HL-60/S4 treated with phorbol 12-myristate 13-acetate at 8.2 ng/mL for 4 days and 3 days (cell line): ENCODE measurements around the gene CNTNAP1.

Source experiments
- in situ Hi-C: fragments of 300-500 bp; cut with MboI; formaldehyde crosslinking; loops from 2 replicates; pipeline ENCODE4 v1.15.0; 2022; ENCODE audit warnings: low sequenced_read_pairs

The CNTNAP1 gene

GRCh38 chr17:42670789-42671657 lies 11.3 kb upstream of the CNTNAP1 start:
- in situ Hi-C loops: no loop called here

- in situ Hi-C loops: no loop called here
Observed at GRCh38 chr17:42672038-42672437, 10.3 kb upstream of the CNTNAP1 start.

- in situ Hi-C loops: no loop called here
Observed at GRCh38 chr17:42673266-42673884, 9.0 kb upstream of the CNTNAP1 start.

GRCh38 chr17:42673885-42674754 lies 8.2 kb upstream of the CNTNAP1 start:
- in situ Hi-C loops: no loop called here

GRCh38 chr17:42674755-42675347 lies 7.5 kb upstream of the CNTNAP1 start:
- in situ Hi-C loops: no loop called here

- in situ Hi-C loops: no loop called here
Observed at GRCh38 chr17:42675348-42675964, 6.9 kb upstream of the CNTNAP1 start.

- in situ Hi-C loops: no loop called here
Observed at GRCh38 chr17:42675965-42676423, 6.3 kb upstream of the CNTNAP1 start.

- in situ Hi-C loops: no loop called here
Observed at GRCh38 chr17:42676424-42677011, 5.8 kb upstream of the CNTNAP1 start, which contains the start of gene PLEKHH3. Gene PLEKHH3 (minus strand): TSS chr17:42676994. CDS start chr17:42676563, 431 bp downstream.

- in situ Hi-C loops: no loop called here
Observed at GRCh38 chr17:42677012-42677857, 5.1 kb upstream of the CNTNAP1 start.

- in situ Hi-C loops: no loop called here
Observed at GRCh38 chr17:42677921-42678781, 4.2 kb upstream of the CNTNAP1 start.

- in situ Hi-C loops: no loop called here
Observed at GRCh38 chr17:42678951-42679491, 3.3 kb upstream of the CNTNAP1 start.

GRCh38 chr17:42679492-42680330 lies 2.6 kb upstream of the CNTNAP1 start:
- in situ Hi-C loops: no loop called here

GRCh38 chr17:42680331-42680808 lies 2.0 kb upstream of the CNTNAP1 start:
- in situ Hi-C loops: no loop called here

GRCh38 chr17:42682722-42683403 lies 532 bp downstream of the CNTNAP1 start:
- in situ Hi-C loops: no loop called here

- in situ Hi-C loops: no loop called here
Observed at GRCh38 chr17:42683407-42684034, 1.2 kb downstream of the CNTNAP1 start.
